ENCODE results near the gene ACTL8. TPM values are rescaled to one million over a fixed set of nuclear protein-coding genes. Genes with fewer than 3 reads are reported as not detected.
A peak's percentile ranks its signal among the peaks of the same experiment; 100 is the strongest.
"Not testable (repeated sequence)": the region's sequence is repeated elsewhere in the genome, so short reads cannot be mapped to it uniquely, and the experiment has no call there.

ACTL8 gene
- total and polyA plus RNA-seq, 12 donors, result not detected

GRCh38 chr1:17744666-17745478, 10.3 kb upstream of the ACTL8 start:
- no peaks in the 10 kb centered on the region for H3K9me3 ChIP-seq (replicated peaks in 1 of 3)
- WGBS, 4 donors, result 76 to 87% (median 85%) methylated on average over 11 of the region's 11 CpGs
- no peak for TF ChIP-seq POLR2A (IDR thresholded peaks at IDR 0.05)
- TF ChIP-seq CTCF (IDR thresholded peaks at IDR 0.05), result no peak
- H3K4me1 ChIP-seq (replicated peaks in 1 of 2), result no peaks in the 10 kb centered on the region
- DNase-seq, result peak in 1 of 7 donors; percentile 21
- no peak overlapping the region for H3K27ac ChIP-seq
- H3K27me3 ChIP-seq, result peaks cover 4% of the 10 kb centered on the region
- no peak overlapping the region for H3K4me3 ChIP-seq
- intact Hi-C loops (cut with DNase I), result no loop called here
- H3K36me3 ChIP-seq (replicated peaks in 1 of 2), result no peaks in the 10 kb centered on the region

DNA sequence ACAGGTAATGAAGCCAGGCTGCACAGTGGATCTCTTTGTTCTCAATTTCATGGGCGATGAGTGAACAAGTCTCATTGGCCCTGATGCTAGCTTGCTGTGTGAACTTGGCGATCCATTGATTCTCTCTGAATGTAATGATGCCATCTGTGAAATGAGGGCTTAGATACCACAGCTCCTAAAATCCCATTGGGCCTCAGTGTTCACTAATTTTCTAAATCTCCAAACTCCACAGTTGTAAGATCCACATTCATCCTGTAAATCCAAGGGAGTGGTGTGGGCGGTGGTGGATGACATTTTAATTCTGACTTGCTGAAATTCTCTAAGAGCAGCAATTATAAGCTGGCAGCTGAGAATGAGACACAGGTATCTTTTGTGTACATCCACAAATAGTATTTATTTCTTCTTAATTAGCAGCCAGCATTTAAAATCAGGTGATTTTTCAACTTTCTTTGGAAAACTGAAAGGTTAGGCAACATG, 9.6 kb upstream of the ACTL8 start:
- Histone ChIP-seq H3K36me3 (replicated peaks in 1 of 2) (no peaks in the 10 kb centered on the region), H3K9me3 (replicated peaks in 1 of 3) (no peaks in the 10 kb centered on the region), H3K27me3 (peaks cover 4% of the 10 kb centered on the region), H3K4me3 (no peak overlapping the region), H3K27ac (no peak overlapping the region), H3K4me1 (replicated peaks in 1 of 2) (no peaks in the 10 kb centered on the region)
- intact Hi-C loops (cut with DNase I), result no loop called here
- DNase-seq, result no peak
- 90 to 94% (median 93%) methylated on average over 3 of the region's 3 CpGs for WGBS, 4 donors
- TF ChIP-seq CTCF (IDR thresholded peaks at IDR 0.05), result no peak
- no peak for TF ChIP-seq POLR2A (IDR thresholded peaks at IDR 0.05)

GRCh38 chr1:17746281-17746680, 8.9 kb upstream of the ACTL8 start:
- DNase-seq; H3K27me3 ChIP-seq; H3K27ac ChIP-seq; H3K4me1 ChIP-seq (replicated peaks in 1 of 2); H3K9me3 ChIP-seq (replicated peaks in 1 of 3); intact Hi-C loops (cut with DNase I); H3K36me3 ChIP-seq (replicated peaks in 1 of 2); H3K4me3 ChIP-seq: not testable (repeated sequence)
- WGBS, 4 donors, result 64 to 84% (median 73%) methylated on average over 2 of the region's 2 CpGs

GRCh38 chr1:17746920-17747319, 8.2 kb upstream of the ACTL8 start:
- 62 to 88% (median 81%) methylated on average over 2 of the region's 2 CpGs for WGBS, 4 donors
- no peaks in the 10 kb centered on the region for H3K27me3 ChIP-seq
- no peaks in the 10 kb centered on the region for H3K9me3 ChIP-seq (replicated peaks in 1 of 3)
- no peak overlapping the region for H3K4me3 ChIP-seq
- no peak for DNase-seq
- intact Hi-C loops (cut with DNase I), result no loop called here
- no peaks in the 10 kb centered on the region for H3K36me3 ChIP-seq (replicated peaks in 1 of 2)
- H3K27ac ChIP-seq, result no peak overlapping the region
- TF ChIP-seq CTCF (IDR thresholded peaks at IDR 0.05) (no peak), POLR2A (IDR thresholded peaks at IDR 0.05) (no peak)
- no peaks in the 10 kb centered on the region for H3K4me1 ChIP-seq (replicated peaks in 1 of 2)

- no peak overlapping the region for H3K27ac ChIP-seq
- no peak overlapping the region for H3K4me3 ChIP-seq
- TF ChIP-seq POLR2A (IDR thresholded peaks at IDR 0.05) (no peak), CTCF (IDR thresholded peaks at IDR 0.05) (no peak)
- no peak for DNase-seq
- intact Hi-C loops (cut with DNase I), result no loop called here
- H3K4me1 ChIP-seq (replicated peaks in 1 of 2), result no peaks in the 10 kb centered on the region
- peaks cover 0 to 8% (median 0%) of the 10 kb centered on the region in 3 donors for H3K9me3 ChIP-seq (replicated peaks in 1 of 3)
- H3K36me3 ChIP-seq (replicated peaks in 1 of 2), result no peaks in the 10 kb centered on the region
- 69 to 89% (median 73%) methylated on average over 2 to 5 of the region's 5 CpGs for WGBS, 4 donors
- H3K27me3 ChIP-seq, result no peaks in the 10 kb centered on the region
Measured at GRCh38 chr1:17750333-17750732, 4.8 kb upstream of the ACTL8 start.
